ENCODE measurements around the gene LMBRD1.
"Not testable (repeated sequence)": the region's sequence is repeated elsewhere in the genome, so short reads cannot be mapped to it uniquely, and the experiment has no call there.

Gene LMBRD1

GRCh38 chr6:69732045-69732444 lies 64.8 kb downstream of the LMBRD1 start:
- no peak for DNase-seq

GRCh38 chr6:69729870-69730449 lies 66.8 kb downstream of the LMBRD1 start:
- no peak for DNase-seq

- DNase-seq, result no peak
Observed at GRCh38 chr6:69722683-69723082, 74.1 kb downstream of the LMBRD1 start.

GRCh38 chr6:69719602-69720193 lies 77.1 kb downstream of the LMBRD1 start:
- peak; percentile 28 for DNase-seq

GRCh38 chr6:69706724-69707123 lies 90.1 kb downstream of the LMBRD1 start:
- no peak for DNase-seq

GRCh38 chr6:69705954-69706353 lies 90.9 kb downstream of the LMBRD1 start:
- no peak for DNase-seq

- DNase-seq, result peak; percentile 39
Observed at GRCh38 chr6:69704916-69705315, 91.9 kb downstream of the LMBRD1 start.

- DNase-seq, result no peak
Observed at GRCh38 chr6:69699655-69700054, 97.2 kb downstream of the LMBRD1 start.

GRCh38 chr6:69696273-69696672 lies 100.5 kb downstream of the LMBRD1 start:
- peak; percentile 2 for DNase-seq

GRCh38 chr6:69693762-69694161 lies 103.0 kb downstream of the LMBRD1 start:
- peak; percentile 10 for DNase-seq

GRCh38 chr6:69690986-69691385 lies 105.8 kb downstream of the LMBRD1 start:
- DNase-seq, result no peak

- DNase-seq, result no peak
Observed at GRCh38 chr6:69680302-69680701, 116.5 kb downstream of the LMBRD1 start.

- DNase-seq, result no peak
Observed at GRCh38 chr6:69673298-69673697, 123.5 kb downstream of the LMBRD1 start.

GRCh38 chr6:69668916-69669315 lies 127.9 kb downstream of the LMBRD1 start:
- no peak for DNase-seq

GRCh38 chr6:69666779-69667178 lies 130.0 kb downstream of the LMBRD1 start:
- not testable (repeated sequence) for DNase-seq

- DNase-seq, result no peak
Observed at GRCh38 chr6:69665437-69665836, 131.4 kb downstream of the LMBRD1 start.

GRCh38 chr6:69664551-69664950 lies 132.3 kb downstream of the LMBRD1 start:
- no peak for DNase-seq

- no peak for DNase-seq
Observed at GRCh38 chr6:69663215-69663614, 133.6 kb downstream of the LMBRD1 start.

GRCh38 chr6:69650703-69651102 lies 146.1 kb downstream of the LMBRD1 start:
- no peak for DNase-seq

GRCh38 chr6:69647726-69648125 lies 149.1 kb downstream of the LMBRD1 start:
- DNase-seq, result peak; percentile 6

GRCh38 chr6:69643688-69644087 lies 153.1 kb downstream of the LMBRD1 start:
- no peak for DNase-seq

- DNase-seq, result no peak
Observed at GRCh38 chr6:69632932-69633331, 163.9 kb downstream of the LMBRD1 start.

GRCh38 chr6:69631552-69632346 lies 165.1 kb downstream of the LMBRD1 start:
- no peak for DNase-seq

- DNase-seq, result no peak
Observed at GRCh38 chr6:69630767-69631166, 166.0 kb downstream of the LMBRD1 start.

All from fibroblast of upper back skin (primary cell).